ENCODE measurements around the gene ATE1.

- TF ChIP-seq EP300 (IDR thresholded peaks at IDR 0.05) = no peak
- no peak for TF ChIP-seq POLR2A (IDR thresholded peaks at IDR 0.05; ENCODE audit: low read length)
- no peak for TF ChIP-seq CTCF (IDR thresholded peaks at IDR 0.05)
- no peak for TF ChIP-seq SREBF2 (IDR thresholded peaks at IDR 0.05)
- no peak for TF ChIP-seq KDM1A (IDR thresholded peaks at IDR 0.05; ENCODE audit: low read depth)
Observed at GRCh38 chr10:121862649-121863048, 65.2 kb downstream of the ATE1 start.

Measured in A549 (cell line).